SK-N-MC (cell line): ENCODE measurements around the gene AP1M1.

ENCODE experiments used
- EZH2 ChIP-seq: fragments of 200-600 bp; sonication (generic); IDR thresholded peaks from one replicate; pipeline ENCODE4 v1.6.1; 2017; ENCODE audit warnings: antibody characterized with exemption
- POLR2AphosphoS5 ChIP-seq: IDR thresholded peaks from 2 replicates; pipeline ENCODE4 v1.6.1; 2012; ENCODE audit warnings: mild to moderate bottlenecking, low read depth, low read length, borderline replicate concordance

GRCh38 chr19:16191216-16191908, 6.3 kb upstream of the AP1M1 start:
- TF ChIP-seq POLR2AphosphoS5 (no peak), EZH2 (no peak)
